Neuron (in vitro differentiated cells): Measurements from ENCODE around the gene POLE.

ENCODE experiments used
- H2AFZ ChIP-seq: one replicate; pipeline ENCODE4 v1.6.1; 2013; ENCODE audit warnings: low read depth, mild to moderate bottlenecking, inconsistent platforms, low read length, moderate library complexity
- H3K27me3 ChIP-seq: one replicate; pipeline ENCODE4 v1.6.1; 2013; ENCODE audit warnings: low read length; ENCODE audit not compliant: insufficient read depth
- H3K36me3 ChIP-seq: one replicate; pipeline ENCODE4 v1.6.1; 2013; ENCODE audit warnings: low read length; ENCODE audit not compliant: insufficient read depth
- H3K4me1 ChIP-seq: one replicate; pipeline ENCODE4 v1.6.1; 2013; ENCODE audit warnings: low read length; ENCODE audit not compliant: insufficient read depth
- H3K4me3 ChIP-seq: 2 replicates; pipeline ENCODE4 v1.5.1; 2013; ENCODE audit warnings: mild to moderate bottlenecking, low read length, moderate library complexity
- H3K9me3 ChIP-seq: one replicate; pipeline ENCODE4 v1.6.1; 2013; ENCODE audit warnings: low read length

Gene POLE

DNA sequence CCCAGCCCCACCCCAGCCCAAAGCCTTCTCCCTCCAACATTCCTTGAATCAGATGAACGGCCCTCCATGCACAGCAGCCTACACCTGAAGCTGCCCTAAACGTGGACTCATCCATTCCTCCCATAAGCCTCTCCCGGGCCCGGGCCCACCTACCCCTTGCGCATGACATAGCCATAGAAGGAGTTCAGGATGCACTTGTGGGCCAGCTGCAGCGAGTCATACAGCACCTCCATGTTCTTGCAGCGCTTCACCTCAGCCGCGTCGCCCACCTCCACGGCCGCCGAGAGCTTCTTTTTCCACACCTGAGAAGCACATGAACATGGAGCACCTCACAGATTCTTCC is 22.0 kb downstream of the POLE start:
- Histone ChIP-seq H3K4me1 (no peaks in the 10 kb centered on the region), H3K36me3 (peaks cover 95% of the 10 kb centered on the region), H3K4me3 (no peak overlapping the region), H3K27me3 (no peaks in the 10 kb centered on the region), H2AFZ (no peak overlapping the region), H3K9me3 (no peaks in the 10 kb centered on the region)

DNA sequence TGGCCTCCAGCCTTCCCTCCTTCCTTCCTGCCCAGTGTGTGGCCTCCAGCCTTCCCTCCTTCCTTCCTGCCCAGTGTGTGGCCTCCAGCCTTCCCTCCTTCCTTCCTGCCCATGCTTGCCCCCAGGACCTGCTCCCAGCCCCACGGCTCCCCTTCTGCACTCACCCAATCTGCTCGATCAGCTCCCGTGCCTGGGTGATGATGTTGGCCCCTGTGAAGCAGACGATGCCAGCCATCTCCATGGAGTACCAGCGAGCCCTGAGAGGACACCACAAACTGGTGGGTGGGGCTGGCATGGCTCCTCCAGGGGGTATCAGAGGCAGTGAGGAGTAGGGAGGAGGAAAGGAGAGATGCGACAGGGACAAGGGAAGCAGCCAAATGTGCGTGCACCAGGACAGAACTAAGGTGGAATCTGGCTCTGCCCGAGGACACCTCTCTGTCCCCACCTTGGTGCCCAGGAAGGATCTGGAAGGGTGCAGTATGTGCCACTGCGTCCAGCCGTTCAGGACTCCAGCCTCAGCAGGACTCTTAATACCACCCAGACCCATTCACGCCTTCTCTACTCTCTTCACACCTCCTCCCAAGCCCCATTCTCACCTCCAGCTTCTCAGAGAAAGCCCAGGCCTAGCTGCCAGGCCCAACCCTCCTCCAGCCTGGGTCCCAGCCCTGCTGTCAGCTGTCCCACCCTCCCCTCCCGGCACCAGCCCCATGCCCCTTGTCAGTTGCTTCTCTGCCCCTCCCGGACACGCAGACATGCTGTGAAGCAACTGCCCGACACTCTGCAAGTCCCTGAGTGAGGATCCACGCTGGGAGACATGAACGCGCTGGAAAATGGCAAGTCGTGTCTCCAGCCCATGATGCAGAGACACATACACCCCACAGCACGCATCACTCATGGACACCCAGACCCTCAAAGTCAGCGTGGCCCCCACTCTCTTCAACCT is 22.7 kb downstream of the POLE start:
- H3K36me3 ChIP-seq: peaks cover 95% of the 10 kb centered on the region
- H2AFZ ChIP-seq: no peak overlapping the region
- H3K4me3 ChIP-seq: no peak overlapping the region
- H3K9me3 ChIP-seq: no peaks in the 10 kb centered on the region
- H3K27me3 ChIP-seq: no peaks in the 10 kb centered on the region
- no peaks in the 10 kb centered on the region for H3K4me1 ChIP-seq

DNA sequence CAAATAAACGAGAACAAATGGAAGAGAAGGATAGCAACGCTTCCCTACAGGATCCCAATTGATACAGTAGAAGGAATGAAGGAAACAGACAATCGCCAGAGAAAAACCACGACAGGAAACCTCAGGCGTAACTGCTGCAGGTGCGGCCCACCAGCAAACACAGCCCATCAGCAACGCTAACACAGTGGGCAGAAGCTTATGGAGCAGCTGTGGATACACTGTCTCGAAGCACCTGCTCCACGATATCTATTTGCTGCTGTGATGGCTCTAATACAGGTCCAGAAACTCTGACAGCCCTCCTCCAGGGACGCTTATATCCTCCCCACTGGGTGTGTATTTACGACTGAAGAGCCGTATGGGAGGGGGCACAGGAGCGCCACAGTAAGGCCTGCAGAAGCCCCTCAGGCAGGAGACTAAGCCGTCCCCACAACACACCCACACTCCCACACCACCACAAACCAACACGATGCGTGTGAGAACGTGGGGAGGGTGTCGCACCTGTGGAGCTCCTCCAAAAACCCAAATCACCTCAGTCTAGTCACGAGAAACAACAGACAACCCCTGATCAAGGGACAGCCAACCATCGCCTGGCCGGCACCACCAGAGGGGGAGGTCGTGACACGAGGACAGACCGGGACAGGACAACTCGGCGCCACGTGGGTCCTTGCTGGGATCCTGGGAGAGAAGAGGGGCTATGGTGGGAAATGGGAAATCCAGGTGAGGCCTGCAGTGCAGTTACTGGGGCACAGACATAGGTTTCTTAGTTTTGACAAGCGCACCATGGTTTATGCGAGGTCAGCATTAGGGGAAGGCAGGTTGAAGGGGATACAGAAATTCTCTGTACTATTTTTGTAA is 24.0 kb downstream of the POLE start:
- no peaks in the 10 kb centered on the region for H3K4me1 ChIP-seq
- no peak overlapping the region for H2AFZ ChIP-seq
- H3K36me3 ChIP-seq: peaks cover 96% of the 10 kb centered on the region

DNA sequence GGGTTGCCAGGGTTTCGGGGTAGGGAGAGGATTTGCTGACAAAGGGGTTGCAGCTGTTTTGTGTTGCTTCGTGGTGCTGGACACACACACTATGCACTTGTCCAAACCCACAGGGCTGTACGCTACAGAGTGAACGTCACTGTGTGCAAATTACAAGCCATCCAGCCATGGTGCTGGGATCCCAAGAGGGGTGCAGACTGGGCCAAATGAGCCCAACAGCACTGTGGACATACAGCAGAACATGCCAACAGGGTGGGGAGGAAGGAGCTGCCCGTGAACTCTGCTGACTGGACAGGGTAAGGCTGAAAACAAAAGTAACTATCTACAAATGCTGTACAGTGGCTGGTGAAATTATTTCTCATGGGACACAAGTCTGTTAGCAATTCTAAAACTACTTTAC is 25.2 kb downstream of the POLE start:
- no peak overlapping the region for H2AFZ ChIP-seq
- no peaks in the 10 kb centered on the region for H3K9me3 ChIP-seq
- H3K4me3 ChIP-seq: no peak overlapping the region
- H3K36me3 ChIP-seq: peaks cover 97% of the 10 kb centered on the region
- H3K4me1 ChIP-seq: no peaks in the 10 kb centered on the region
- H3K27me3 ChIP-seq: no peaks in the 10 kb centered on the region

More for the DNA sequence above, 24.0 kb downstream of the POLE start:
- H3K9me3 ChIP-seq: no peaks in the 10 kb centered on the region
- H3K27me3 ChIP-seq: no peaks in the 10 kb centered on the region
- no peak overlapping the region for H3K4me3 ChIP-seq

DNA sequence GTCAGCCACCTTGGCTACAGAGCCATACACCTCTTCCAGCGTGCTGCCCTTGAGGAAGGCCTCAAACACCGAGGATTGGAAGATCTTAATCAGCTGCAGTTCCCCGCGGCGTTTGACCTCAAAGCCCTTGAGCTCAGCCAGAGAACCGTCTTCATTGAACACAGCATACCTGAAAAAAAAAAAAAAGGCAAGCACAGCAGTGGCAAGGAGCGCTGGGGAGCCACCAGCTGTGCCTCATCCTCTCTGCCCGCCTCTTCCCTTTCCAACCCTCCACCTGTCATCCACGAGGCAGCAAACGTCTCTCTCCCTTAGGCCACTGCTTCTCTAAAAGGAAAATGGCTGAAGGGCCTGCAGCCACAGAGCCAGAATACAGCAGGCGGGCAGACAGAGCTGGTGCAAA is 26.1 kb downstream of the POLE start:
- peaks cover 96% of the 10 kb centered on the region for H3K36me3 ChIP-seq
- H3K4me3 ChIP-seq: no peak overlapping the region
- no peaks in the 10 kb centered on the region for H3K4me1 ChIP-seq
- no peaks in the 10 kb centered on the region for H3K27me3 ChIP-seq
- no peaks in the 10 kb centered on the region for H3K9me3 ChIP-seq
- no peak overlapping the region for H2AFZ ChIP-seq

DNA sequence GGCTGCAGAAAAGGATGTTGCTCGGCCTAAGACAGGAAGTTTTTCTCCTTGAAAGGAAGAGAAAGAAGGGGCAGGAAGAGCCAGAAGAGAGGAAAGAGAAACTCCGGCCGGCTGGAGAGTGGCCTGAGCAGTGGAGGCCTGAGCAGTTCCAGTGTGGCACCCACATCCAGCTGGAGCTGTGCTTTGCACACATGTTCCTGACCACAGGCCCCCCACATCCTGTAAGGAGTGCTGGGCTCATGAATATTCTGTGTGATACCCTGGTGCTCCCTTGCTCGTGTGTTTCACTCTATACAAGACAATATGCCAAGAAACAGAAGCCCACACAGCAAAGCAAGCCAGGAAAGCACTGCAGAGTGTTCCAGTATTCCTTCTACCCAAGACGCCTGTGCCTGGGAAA is 27.1 kb downstream of the POLE start:
- Histone ChIP-seq H3K4me1 (no peaks in the 10 kb centered on the region), H3K36me3 (peaks cover 95% of the 10 kb centered on the region), H2AFZ (no peak overlapping the region), H3K9me3 (no peaks in the 10 kb centered on the region), H3K4me3 (no peak overlapping the region), H3K27me3 (no peaks in the 10 kb centered on the region)

DNA sequence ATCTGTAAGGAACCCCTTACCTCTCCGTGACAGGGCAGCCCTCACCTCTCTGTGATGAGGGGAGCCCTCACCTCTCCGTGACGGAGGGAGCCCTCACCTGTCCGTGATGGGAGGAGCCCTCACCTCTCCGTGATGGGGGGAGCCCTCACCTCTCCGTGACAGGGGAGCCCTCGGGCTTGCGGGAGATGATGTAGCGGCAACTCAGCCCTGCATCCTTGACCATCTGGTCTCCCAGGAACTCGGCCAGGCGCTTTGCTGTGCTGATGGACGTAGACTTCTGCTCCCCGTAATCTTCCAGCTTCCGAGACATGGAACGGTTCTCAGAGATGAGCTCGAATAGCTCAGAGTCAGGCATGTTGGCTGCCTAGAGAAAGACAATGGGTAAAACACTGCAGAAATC is 28.0 kb downstream of the POLE start:
- Histone ChIP-seq H3K4me3 (no peak overlapping the region), H3K27me3 (no peaks in the 10 kb centered on the region), H3K9me3 (no peaks in the 10 kb centered on the region), H3K4me1 (no peaks in the 10 kb centered on the region), H3K36me3 (peaks cover 95% of the 10 kb centered on the region), H2AFZ (no peak overlapping the region)

DNA sequence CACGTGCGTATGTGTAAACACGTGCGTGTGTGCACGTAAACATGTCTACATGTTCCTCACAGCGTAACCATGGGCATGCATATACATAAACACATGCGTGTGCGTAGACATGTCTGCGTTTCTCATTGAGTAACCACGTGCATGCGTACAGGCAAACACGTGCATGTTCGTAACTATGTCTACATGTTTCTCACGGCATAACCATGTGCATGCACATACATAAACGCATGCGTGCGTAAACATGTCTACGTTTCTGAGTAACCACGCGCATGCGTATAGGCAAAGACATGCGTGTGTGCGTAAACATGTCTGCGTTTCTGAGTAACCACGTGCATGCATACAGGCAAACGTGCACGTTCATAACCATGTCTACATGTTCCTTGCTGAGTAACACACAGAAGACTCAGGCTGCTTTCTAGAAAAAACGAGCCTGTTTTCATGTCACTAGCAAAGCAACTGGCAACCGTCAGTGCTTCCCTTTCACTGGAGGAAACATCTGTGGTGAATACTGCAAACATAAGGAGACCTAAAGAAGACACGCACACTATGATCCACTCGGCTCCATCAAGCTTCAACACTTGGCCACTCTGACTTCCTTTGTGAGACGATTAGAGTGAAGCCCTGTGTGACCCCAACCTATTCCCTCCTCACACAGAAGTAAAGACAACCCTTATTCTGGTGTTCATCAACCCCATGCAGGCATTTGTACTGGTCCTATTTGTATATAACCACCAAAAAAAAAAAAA is 28.8 kb downstream of the POLE start:
- Histone ChIP-seq H3K9me3 (no peaks in the 10 kb centered on the region), H2AFZ (no peak overlapping the region), H3K4me1 (no peaks in the 10 kb centered on the region), H3K27me3 (no peaks in the 10 kb centered on the region), H3K4me3 (no peak overlapping the region), H3K36me3 (peaks cover 94% of the 10 kb centered on the region)

DNA sequence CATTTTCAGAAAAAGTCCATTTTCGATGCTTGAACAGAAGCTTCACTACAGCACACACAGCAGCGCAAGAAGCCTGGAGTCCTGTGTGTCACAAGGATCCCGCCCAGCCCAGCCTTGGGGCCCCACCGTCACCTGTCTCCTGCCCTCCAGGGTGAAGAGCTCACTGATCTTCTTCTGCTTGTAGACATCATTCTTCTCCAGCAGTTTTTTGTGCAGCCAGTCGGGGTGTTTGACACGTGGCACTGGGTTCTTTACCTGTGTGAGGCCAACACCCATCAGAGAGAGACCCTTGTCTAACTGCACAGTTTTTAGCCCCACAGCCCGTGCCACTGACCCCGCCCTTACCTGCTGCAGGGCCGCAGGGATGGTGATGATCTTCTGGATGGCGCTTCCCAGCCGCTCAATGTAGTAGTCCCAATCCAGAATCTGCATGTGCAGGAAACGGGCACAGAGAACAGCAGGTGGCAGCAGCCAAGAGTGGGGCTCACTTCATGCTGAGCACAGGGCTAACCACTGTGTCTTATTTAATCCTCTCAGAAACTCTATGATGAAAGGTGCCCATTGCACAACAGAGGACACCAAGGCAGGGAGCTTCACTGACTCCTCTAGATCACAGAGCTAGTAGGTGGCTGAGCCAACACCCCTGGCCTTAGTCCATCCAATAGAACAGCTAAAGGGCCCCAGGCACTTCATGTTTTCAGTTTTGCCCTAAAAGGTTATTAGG is 30.0 kb downstream of the POLE start:
- H2AFZ ChIP-seq: no peak overlapping the region
- H3K9me3 ChIP-seq: no peaks in the 10 kb centered on the region
- no peaks in the 10 kb centered on the region for H3K4me1 ChIP-seq
- H3K27me3 ChIP-seq: no peaks in the 10 kb centered on the region
- no peak overlapping the region for H3K4me3 ChIP-seq
- H3K36me3 ChIP-seq: peaks cover 94% of the 10 kb centered on the region

DNA sequence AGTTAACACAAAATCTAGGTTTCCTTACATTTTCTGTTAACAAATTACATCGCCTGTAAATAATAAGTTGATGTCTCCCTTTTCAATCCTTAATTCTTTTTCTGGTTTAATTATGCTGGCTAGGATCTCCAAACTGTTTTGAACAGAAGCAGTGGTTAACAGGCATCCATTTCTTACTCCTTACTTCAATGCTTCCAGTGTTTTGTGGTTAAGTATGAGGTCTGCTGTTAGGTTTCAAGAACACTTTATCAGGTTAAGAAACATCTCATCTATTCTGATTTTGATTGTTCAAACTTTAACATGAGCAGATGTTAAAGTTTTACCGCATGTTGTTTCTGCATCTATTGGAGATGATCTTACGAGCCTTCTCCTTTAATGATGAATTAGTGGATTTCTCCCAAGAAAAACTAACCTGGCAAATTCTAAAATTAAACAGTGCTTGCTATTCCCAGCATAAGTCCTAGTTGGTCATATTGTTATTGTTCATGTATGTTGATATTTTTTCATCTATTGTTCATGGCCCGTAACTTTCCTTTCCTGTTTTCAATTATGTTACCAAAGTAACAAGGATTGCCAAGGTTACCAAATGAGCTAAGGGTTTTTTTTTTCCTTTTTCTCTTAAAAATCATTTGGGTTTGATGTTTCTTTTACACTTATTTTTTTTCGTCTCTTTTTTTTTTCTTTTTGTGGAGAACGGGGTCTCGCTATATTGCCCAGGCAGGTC is 33.4 kb downstream of the POLE start:
- Histone ChIP-seq H3K9me3 (no peaks in the 10 kb centered on the region), H3K4me3 (no peak overlapping the region), H2AFZ (no peak overlapping the region), H3K4me1 (no peaks in the 10 kb centered on the region), H3K27me3 (no peaks in the 10 kb centered on the region), H3K36me3 (peaks cover 90% of the 10 kb centered on the region)

DNA sequence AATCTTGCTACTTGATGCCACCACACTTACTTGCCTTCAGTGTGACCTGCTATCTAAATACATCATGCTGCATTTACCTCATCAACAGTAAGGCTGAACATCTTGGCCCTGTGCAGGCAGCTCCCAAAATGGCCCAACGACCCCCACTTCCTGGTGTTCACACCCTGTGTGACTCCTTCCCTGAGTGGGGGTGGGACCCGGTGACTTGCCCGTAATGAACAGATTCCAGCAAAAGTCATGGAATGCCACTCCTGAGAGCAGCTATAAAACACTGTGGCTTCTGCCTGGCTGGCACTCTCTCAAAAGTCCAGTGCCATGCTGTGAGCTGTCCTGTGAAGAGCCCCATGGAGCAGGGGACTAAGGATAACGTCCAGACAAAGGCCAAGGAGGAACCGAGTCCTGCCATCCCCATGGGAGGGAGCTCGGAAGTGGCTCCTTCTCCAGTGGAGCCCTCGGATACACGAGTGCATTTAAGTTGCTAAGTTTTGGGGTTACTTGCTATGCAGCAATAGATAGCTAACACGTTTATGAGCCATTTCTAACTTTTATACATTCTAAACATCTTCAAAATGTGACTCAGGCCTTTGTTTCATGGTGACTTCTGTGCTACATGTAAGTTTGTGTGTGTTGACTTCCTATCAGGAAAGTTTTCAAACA is 35.6 kb downstream of the POLE start:
- Histone ChIP-seq H2AFZ (no peak overlapping the region), H3K36me3 (peaks cover 90% of the 10 kb centered on the region), H3K4me1 (no peaks in the 10 kb centered on the region), H3K9me3 (no peaks in the 10 kb centered on the region), H3K4me3 (no peak overlapping the region), H3K27me3 (no peaks in the 10 kb centered on the region)
